Left lobe of liver (tissue), 2 donors: Measurements from ENCODE around the gene ZCCHC17. TPM values are rescaled to one million over a fixed set of nuclear protein-coding genes. Genes with fewer than 3 reads are reported as not detected.
"Not testable (repeated sequence)": the region's sequence is repeated elsewhere in the genome, so short reads cannot be mapped to it uniquely, and the experiment has no call there.

Experiments
- ATAC-seq: fragments of 200-7000 bp; cut with Tn5 transposase; one replicate; pipeline ENCODE4 v1.9.1; 2020; ENCODE audit warnings: mild to moderate bottlenecking, moderate library complexity
- DNase-seq: peaks from one replicate; pipeline ENCODE4 v3.0.0-alpha.2; 2020; ENCODE audit warnings: low spot score
- total RNA-seq: library from RNA; stranded (reverse); gene quantifications from one replicate; pipeline ENCODE4 v1.2.1, GENCODE V29; 2021
- donor health status: DM: no; HTN: no; CAD: no; lungs with moderate emphysema.
- donor health status: DM: no; HTN: yes; CAD: no.

The ZCCHC17 gene
- total RNA-seq, 1 donor from 2014 or later, result 5.2 TPM

DNA sequence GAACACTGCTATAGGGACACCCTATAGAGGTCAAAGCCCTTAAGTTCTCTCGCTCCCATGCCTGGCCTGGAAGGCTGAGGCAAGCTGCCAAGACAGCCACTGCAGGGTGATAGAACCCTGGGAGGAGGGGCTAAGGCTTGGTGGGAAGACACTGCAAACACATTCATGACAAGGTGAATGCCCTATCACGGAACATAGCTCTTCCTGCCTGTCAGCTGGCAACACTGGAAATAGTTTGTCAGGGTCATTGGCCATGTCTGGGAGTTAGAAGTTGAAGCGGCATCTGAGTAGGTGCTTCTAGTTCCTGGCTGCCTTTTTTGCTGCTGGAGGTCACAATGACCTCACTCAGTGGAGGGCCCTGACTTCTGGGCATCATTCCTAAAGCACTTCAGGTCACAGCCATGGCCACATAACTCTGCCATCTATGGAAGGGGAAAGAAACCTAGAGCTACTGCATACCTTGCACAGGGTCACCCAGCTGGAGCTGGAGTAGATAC, 71.8 kb downstream of the ZCCHC17 start:
- ATAC-seq (peak; percentile 25), DNase-seq (no peak)

DNA sequence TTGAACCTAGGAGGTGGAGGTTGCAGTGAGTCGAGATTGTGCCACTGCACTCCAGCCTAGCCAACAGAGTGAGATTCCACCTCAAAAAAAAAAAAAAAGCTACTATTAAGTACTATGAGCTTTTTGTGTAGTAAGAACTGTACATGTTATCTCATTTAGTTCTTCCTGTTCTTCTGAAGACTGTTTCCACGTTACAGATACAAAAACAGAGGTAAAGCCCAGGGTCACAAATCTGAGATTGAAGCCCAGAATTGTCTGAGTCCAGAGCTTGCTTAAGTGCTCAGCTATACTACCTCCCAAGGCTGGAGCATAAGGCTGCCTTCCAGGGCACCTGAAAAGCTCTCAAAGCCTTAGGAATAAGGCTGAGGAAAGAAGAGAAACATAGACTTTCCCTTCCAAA, 73.2 kb downstream of the ZCCHC17 start:
- ATAC-seq, result no peak

DNA sequence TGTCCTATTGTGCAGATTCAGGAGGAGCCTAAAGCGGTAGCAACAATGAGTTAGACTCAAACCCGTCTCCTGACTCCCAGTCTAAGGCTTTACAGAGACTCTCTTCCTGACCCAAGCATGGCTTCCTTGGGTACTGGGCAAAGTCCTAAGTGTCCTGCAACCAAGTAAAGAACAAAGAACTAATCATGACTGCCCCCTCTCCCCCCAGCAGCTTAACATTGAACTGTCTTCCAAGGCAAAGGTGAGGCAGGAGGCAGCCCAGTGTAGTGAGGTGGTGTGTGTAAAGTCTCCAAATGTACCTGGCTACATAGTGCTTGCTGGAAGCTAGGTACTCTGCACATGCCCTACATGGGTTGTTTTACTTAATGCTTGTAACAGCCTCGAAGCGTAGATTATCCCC, 73.7 kb downstream of the ZCCHC17 start:
- ATAC-seq (no peak), DNase-seq (no peak)

More for the DNA sequence above, 73.2 kb downstream of the ZCCHC17 start:
- DNase-seq, result no peak

DNA sequence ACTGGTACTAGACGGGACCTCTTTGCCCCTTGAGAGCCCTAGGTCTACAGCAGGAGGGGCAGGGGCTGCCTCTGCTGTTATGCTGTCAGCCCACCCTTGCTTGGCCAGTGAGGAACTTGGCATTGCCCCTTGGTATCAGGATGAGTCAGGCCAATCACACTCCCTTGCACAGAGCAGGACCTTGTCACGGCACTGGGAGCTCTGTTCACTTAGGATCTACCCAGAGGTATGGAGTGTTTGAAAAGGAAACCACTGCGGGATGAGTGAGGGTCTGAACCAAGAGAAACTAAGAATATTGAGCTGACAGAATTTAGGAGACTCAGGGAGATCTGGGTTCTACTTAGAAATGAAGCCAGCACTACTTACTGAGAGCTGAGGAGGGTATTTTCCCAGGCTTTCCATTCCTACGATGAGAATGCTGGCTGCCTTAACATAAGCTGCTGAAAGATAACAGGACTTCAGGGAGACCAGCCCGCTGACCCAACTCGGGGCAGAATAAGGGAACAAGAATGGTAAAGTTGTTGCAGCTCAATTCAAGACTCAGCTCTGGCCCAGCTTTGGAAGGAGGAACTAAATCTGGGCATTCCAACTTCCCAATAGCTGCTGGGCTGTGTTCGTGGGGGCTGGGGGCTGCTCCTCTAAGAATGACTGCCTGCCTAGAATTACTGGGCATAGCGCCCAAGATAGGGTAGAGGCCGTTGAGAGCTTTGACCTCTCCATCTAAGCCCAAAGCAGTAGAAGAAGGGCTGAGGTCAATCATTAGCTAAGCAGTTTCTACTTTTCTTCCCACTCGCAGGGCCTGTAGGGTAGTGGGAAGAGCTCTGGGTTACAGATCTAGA, 74.5 kb downstream of the ZCCHC17 start:
- DNase-seq (no peak), ATAC-seq (peak; percentile 44)

DNA sequence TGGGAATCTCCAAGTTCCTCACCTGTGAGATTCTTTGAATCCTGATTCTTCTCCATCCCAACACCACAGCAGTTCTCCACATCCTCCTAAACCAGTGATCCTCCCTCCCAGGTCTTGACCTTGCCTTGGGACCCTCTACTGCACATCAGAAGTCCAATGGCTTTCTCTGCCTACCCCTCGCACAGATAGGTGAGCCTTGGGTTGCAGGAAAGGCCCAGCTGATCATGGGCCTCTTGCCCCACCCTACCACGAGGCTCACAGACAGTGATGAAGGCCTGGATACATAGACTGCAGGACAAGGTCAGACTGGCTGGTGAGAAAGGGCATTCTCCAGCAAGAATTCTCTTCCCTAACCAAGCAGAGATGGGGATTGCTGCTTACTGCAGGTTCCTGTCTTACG, 75.2 kb downstream of the ZCCHC17 start:
- DNase-seq (no peak), ATAC-seq (no peak)

DNA sequence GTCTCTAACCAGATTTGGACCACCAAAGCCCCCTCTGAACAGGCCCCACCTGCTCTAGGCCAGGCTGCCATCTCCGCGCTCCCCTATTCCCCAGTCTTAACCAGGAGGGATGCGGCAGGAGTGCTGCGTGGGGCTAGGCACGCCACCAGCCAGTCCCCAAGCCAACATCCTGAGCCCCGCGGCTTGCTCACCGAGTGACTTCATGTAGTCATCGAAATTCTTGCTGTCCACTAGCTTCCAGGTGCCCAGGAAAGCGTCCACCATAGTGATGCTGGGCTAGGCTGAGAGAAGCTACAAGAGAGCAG, 75.9 kb downstream of the ZCCHC17 start:
- ATAC-seq, result no peak

DNA sequence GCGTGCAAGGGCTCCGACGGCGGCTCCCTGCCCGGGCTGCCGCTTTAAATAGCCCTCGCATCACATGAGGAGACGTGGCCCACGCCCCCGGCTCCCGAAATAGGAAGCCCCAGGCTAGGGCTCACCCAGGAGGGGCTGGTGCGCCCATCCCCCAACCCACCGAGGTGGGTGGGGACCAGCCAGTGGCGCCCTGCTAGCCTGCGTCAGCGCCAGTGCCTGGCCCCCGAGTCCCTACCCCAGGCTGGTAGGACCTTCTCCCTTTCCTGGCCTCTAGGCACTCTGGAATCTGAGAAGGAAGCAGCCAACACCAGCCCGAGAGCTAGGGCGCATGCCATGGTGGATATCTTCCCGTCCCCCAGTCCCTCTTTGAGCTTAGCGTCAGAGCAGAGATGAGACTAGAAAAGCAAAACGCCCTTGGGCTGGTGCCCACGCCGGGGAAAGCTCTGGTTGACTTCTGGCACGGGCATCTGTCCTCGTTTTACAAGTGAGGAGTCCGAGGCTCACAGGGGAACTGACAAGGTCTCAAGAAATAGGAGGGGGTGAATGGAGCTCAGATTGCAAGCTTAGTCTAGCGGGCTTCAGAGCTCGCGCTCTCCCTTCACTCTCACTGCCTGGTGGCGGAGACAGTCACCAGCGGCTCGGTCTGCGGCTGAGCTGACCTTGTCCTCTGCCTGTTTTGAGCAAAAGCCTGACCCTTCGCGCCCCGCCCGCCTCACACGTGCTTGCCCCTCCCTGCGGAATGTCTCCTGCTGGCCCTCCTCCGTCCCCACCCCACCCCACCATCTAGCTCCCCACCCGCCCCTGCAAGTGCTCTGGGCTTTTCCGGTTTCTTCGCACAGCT, 76.4 kb downstream of the ZCCHC17 start, which contains the start of gene FABP3:
FABP3 (minus strand) TSS at position 21 of the 841 bp plus-strand sequence. CDS start 62 bp downstream, outside the sequence.
- DNase-seq, result peak; percentile 68
- ATAC-seq, result peak; percentile 79

More for the DNA sequence above, 75.9 kb downstream of the ZCCHC17 start:
- no peak for DNase-seq

DNA sequence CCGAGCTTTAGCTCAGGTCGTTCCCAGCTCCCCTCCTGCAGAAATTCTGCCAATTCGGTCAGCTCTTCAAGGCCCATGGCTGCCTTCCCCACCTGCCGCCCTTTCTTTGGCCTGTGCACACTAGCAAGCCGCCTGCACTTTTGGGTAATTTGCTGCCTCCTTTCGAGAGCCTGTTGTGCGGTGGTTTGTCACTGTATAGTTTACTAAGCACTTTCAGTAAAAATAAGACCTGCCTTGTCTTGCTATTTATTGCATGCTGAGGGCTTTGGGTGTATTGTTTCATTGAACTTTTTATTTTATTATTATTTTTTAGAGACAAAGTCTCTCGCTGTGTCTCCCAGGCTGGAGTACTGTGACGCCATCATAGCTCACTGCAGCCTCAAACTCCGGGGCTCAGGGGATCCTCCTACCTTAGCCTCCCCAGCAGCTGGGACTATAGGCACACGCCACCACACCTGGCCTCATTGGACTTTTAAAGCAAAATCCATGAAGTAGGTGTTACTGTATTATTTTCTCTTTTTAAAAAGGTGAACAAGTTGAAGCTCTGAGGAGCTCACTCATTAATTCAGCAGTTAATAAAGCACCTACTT, 77.2 kb downstream of the ZCCHC17 start:
- ATAC-seq (no peak), DNase-seq (no peak)

DNA sequence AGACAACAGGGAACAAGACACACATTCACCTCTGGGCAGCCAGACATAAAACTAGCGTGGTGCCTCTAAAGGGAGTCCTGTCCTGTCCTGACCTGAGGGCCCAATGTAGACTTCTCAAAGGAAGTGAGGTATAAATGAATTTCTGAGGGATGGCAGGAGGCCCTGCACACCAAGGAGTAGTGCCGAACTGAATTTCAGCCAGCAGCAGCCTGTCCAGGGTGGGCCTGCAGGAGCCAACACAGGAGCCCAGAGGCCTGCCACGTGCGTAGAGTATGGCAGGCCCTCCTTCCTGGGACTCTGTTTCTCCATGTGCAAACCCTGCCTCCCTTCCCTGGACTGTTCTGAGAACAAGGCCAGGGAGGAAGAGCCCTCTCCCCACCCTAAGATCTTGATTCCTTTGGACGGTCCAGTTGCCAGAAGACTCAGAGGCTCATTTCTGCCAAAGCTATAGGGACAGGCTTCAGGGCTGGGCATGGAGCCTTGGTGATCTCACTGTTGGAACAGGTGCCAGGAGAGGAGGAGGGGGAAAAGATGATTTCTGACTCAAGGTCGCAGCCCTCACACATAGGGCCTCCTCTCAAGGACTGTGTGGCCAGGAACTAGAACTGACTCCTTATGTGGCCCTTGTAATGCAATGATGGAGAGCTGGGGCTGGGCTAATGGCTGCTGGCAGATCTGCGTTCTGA, 77.8 kb downstream of the ZCCHC17 start:
- ATAC-seq (no peak), DNase-seq (no peak)

DNA sequence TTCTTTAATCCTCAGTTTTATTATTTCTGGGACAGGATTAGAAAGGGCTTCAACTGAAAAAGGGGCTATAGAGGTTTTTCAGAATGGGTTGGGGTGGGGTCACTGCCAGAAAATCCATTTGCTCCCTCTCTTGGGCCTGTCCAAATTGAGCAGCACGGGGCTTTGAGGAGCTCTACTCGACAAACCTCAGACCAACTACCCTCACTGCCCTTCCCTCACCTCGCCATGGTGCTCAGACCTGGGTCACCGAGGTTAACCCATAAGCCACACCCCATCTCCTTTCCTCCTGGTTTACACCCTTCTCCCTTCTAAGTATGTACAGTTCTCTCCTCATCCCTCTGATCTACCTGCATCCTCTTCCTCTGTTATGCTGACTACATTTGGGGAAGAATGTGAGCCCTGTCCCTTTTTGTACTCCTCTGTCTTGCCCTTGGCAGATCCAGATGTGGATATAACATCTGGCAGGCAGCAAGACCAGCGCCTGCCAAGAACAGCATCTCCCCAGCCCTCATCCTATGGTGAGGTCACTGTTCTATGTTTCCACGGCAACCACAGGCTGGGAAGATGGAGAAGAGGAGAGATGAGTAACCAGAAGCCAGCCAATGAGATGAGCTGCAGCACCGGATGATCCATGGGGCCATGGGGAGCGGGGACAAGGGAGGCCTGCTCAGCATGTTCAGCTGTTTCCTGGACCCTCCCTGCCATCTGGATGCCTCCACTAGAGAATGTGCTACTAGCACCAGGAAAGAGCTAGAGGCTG, 79.7 kb downstream of the ZCCHC17 start:
- no peak for ATAC-seq

DNA sequence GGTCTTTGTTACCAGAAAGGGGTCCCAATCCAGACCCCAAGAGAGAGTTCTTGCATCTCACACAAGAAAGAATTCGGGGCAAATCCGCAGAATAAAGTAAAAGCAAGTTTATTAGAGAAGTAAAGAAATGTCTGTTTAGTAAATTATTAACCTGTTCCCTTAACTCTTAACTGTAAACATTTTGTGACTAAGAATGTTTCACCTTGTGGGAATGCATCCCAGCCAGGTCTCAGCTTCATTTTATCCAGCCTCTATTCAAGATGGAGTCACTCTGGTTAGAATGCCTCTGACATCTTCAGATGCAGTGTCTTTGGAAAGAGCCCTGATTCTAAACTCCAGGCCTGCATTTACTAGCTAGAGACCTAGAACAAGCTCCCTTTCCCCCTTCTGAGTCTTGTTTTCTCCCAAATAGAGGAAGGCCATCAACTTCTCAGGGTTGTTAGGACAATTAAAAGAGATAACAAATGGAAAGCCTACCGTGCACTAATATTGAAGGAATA, 80.6 kb downstream of the ZCCHC17 start:
- ATAC-seq, result no peak
- DNase-seq, result no peak

More for the DNA sequence above, 79.7 kb downstream of the ZCCHC17 start:
- DNase-seq, result no peak

DNA sequence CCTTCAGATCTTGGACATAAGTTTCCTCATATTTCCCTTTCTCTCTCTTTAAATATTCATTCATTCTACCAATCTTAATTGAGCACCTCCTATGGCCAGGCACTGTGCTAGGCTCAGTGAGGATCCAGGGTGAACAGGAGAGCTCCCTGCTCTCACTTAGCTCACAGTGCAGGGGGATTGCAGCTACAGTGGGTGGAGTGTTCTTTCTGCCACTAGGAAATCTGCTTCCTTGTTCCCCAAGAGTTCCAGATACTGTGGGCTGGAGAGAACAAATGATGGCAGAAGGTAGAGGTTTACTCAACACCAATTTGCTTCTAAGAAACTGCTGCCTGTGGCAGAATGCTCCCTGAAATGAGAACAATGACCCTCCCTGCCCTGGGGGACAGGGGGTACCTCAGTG, 81.2 kb downstream of the ZCCHC17 start:
- DNase-seq, result no peak
- ATAC-seq, result no peak

DNA sequence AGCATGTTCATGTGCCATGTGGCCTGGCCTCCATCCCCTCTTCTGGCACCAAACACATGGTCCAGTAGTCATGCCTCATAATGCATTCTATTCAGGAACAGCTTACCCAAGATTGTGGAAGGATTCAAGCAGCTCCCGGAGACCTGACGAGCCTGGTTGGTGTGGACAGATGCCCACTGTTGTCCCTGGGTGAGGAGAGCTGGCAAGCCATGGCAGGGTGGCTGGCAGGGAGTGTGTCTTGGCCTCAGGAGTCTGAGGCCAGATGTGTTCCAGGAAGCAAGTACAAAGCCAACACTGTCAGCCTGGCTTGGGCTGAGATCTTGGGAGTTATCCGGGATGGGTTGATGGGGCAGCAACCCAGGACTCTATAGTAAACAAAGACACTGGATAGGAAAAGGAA, 83.3 kb downstream of the ZCCHC17 start:
- ATAC-seq (no peak), DNase-seq (no peak)

DNA sequence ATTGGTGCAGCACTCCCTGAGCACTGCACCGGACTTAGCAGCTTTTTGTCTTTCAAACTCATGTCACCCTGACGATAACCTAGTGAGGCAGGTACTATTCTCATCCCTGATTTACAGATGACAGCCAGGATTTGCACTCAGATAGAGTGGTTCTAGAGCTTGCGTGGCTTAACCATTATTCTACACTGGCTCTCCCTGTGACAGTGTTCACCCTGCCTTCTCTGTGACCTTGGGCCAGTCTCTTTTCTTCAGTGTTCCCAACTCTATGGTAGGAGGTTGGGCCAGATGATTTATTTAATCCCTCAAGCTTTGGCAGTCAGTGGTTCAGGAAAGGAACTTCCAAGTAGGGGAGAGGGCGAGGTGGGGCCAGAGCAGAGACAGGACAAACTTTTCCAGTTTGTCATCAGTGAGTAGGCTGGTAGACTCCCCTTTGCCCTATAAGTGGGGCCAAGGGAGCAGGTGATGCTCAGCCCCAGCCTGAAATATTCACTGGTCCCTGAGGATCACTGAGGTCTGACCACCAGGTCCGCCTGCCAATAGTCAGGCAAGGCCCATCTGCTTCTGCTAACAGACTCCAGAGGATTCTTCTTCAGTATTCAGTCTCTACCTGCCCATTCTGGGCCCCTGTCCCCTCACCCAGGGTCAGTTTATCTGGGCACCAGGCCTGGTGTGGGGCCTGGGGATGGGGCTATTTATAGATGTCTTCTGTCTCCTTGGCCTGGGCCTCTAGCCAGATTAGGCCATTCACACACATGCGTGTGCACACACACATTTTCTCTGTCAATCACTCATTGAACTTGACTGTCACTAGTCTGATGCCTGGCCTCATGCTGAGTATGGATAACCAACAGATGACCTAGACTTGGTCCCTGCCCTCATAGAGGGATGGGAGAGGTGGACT, 84.8 kb downstream of the ZCCHC17 start:
- ATAC-seq (no peak), DNase-seq (no peak)

DNA sequence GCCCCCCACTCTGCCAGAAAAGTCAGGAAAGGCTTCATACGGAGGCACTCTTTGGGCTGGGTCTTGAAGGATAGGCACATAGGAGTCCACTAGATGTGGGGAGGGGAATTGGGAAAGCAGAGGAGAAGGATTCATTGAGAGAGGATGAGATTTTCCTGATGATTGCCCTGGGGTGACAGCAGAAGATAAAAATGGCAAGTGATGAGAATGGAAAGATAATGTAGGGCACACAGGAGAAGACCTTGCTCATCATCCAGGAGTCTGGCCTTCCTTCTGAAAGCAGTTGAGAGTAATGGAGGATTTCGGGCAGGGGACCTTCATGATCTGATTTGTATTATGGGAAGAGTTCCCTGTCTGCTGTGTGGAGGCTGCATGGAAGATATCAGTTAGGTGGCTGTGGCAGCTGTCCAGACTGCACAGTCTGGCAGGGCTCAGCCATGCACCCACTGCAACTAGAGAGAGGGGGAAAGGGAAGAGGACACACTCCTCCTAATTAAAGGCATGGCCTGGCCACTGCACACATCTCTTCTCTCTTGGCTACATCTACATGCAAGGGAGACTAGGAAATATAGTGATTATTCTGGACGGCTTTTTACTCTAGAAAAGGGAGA, 85.7 kb downstream of the ZCCHC17 start:
- DNase-seq (no peak), ATAC-seq (no peak)

DNA sequence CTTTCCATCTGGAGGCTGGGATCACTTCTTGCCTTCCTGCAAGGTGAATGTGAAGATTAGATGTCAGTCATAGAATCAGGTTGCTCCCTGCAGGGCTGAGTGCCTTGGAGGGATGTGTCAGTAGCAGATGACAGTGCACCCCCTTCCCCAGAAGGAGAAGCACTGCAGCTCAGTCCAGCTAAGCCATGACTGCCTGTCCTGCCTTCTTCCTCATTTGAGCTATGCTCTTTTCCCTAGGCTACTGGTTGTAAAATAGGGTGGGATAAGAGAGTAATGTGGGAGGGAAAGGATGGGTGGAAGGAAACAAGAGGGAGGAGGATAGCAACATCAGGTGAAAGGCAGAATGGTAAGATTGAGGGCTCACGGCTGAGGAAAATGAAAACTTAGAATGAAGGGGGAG, 87.1 kb downstream of the ZCCHC17 start:
- ATAC-seq, result no peak

DNA sequence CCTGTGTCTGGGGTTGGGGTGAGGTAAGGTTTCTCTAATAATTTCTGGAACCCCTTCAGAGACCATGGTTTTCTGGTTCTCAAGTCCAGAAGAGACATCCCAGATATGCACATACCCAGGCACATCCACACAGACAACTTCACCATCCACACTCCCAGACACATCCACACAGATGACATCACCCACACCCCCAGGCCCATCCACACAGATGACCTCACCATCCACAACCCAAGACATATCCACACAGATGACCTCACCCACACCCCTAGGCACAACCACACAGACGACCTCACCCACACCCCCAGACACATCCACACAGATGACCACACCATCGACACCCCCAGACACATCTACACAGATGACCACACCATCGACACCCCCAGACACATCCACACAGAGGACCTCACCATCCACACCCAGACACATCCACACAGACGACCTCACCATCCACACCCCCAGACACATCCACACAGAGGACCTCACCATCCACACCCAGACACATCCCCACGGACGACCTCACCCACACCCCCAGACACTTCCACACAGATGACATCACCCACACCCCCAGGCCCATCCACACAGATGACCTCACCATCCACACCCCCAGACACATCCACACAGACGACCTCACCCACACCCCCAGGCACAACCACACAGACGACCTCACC, 89.9 kb downstream of the ZCCHC17 start:
- not testable (repeated sequence) for ATAC-seq, DNase-seq

More for the DNA sequence above, 87.1 kb downstream of the ZCCHC17 start:
- DNase-seq, result no peak

DNA sequence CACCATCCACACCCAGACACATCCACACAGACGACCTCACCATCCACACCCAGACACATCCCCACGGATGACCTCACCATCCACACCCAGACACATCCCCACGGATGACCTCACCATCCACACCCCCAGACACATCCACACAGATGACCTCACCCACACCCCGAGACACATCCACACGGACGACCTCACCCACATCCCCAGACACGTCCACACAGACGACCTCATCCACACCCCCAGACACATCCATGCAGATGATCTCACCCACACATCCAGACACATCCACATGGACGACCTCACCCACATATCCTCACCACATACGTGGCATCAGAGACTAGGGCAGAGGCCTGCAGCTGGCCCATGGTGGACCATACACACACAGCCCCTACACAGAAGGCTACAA, 90.8 kb downstream of the ZCCHC17 start:
- ATAC-seq (no peak), DNase-seq (no peak)
